Heart left ventricle (tissue), 16 donors: Measurements from ENCODE around the gene DSCAM. TPM values are rescaled to one million over a fixed set of nuclear protein-coding genes. Genes with fewer than 3 reads are reported as not detected.

ENCODE experiments used
- ATAC-seq, 4 donors: fragments of 200-7000 bp; cut with Tn5 transposase; one replicate each; pipeline ENCODE4 v1.9.1; 2020 to 2022; ENCODE audit warnings: moderate library complexity in 4 of 4, mild to moderate bottlenecking in 3 of 4, moderate number of reproducible peaks in 1 of 4
- DNase-seq, 5 donors: peaks; one replicate each; pipeline ENCODE4 v3.0.0-alpha.2; 2020
- H3K27ac ChIP-seq, 12 donors: fragments of 200-600 bp; sonication (generic) in 4 of 12; one replicate each; pipeline versions ENCODE4 v1.5.0 to v1.8.0; 2016 to 2022; ENCODE audit warnings: mild to moderate bottlenecking in 2 of 12
- H3K27me3 ChIP-seq, 9 donors: fragments of 200-600 bp; sonication (generic) in 2 of 9; one replicate each; pipeline versions ENCODE4 v1.5.1 to v1.8.0; 2016 to 2022; ENCODE audit warnings: mild to moderate bottlenecking in 3 of 9
- H3K36me3 ChIP-seq, 9 donors: fragments of 200-600 bp; sonication (generic) in 2 of 9; one replicate each; pipeline versions ENCODE4 v1.5.0 to v1.8.0; 2018 to 2022; ENCODE audit warnings: mild to moderate bottlenecking in 2 of 9
- H3K4me1 ChIP-seq, 12 donors: fragments of 200-600 bp; sonication (generic) in 4 of 12; one replicate each; pipeline versions ENCODE4 v1.5.0 to v1.8.0; 2016 to 2022; ENCODE audit warnings: mild to moderate bottlenecking in 3 of 12
- H3K4me3 ChIP-seq, 12 donors: fragments of 200-600 bp; sonication (generic) in 4 of 12; one replicate each; pipeline versions ENCODE4 v1.5.0 to v1.8.0; 2017 to 2022; ENCODE audit warnings: mild to moderate bottlenecking in 9 of 12, moderate library complexity in 4 of 12
- H3K9me3 ChIP-seq, 12 donors: fragments of 200-600 bp; sonication (generic) in 4 of 12; one replicate each; pipeline versions ENCODE4 v1.5.0 to v1.8.0; 2016 to 2022; ENCODE audit warnings: mild to moderate bottlenecking in 1 of 12
- CTCF ChIP-seq, 12 donors: fragments of 200-600 bp; sonication (generic) in 4 of 12; IDR thresholded peaks; one replicate each; pipeline versions ENCODE4 v1.5.0 to v1.8.0; 2018 to 2022; ENCODE audit warnings: antibody characterized with exemption in 12 of 12, mild to moderate bottlenecking in 5 of 12
- POLR2A ChIP-seq, 2 donors: fragments of 450-650 bp; IDR thresholded peaks; one replicate each; pipeline ENCODE4 v1.6.1; 2017; ENCODE audit warnings: antibody characterized with exemption in 2 of 2, mild to moderate bottlenecking in 2 of 2, moderate library complexity in 2 of 2
- WGBS, 4 donors: extraction: QIAGEN DNeasy Blood & Tissue Kit in 2 of 4; methylation state at CpG; one replicate each; pipeline versions ENCODE4 v1.1.5 to v1.1.7; 2013 to 2018; 5-methylcytosine and 5-hydroxymethylcytosine counted together
- intact Hi-C, 10 donors: fragments of 100-400 bp; cut with DNase I; formaldehyde crosslinking; loops; one replicate each; pipeline versions ENCODE4 v1.11.1 to v1.14.2; 2022
- polyA plus RNA-seq, 2 donors: library from polyadenylated mRNA; stranded (reverse); fragments of 200-250 nt; gene quantifications; one replicate each; pipeline ENCODE4 v1.2.3, GENCODE V29; 2013
- total RNA-seq, 9 donors: library from RNA; depleted of rRNA in 2 of 9; stranded (reverse); fragments of >200 nt in 2 of 9; fragmentation: NEBNext Ultra II Directional in 3 of 9; extraction: Animal tissue kit (Norgen Biotek cat#: 25700) in 3 of 9; gene quantifications; one replicate each; pipeline versions ENCODE4 v1.1.0 to v1.2.4, GENCODE V29; 2016 to 2023
- donor health status: ischemic (EF 13 %, LVEDD 7.1; RV severe dilation, severe dysfunction).
- donor health status: healthy with polysubstance abuse.
- donor health status: DM: no; HTN: yes; CAD: no.
- donor health status: DM: no; HTN: no; CAD: no.
- donor health status: ischemic (EF 25% LVEDD 6.9; RV normal size, moderate dysfunction).
- donor health status: ischemic (EF 25% LVEDD 5.7; RV mildly dilated, moderate dysfunction).
- donor health status: healthy.
- donor health status: DM: yes; HTN: yes; CAD: no.
- donor health status: ischemic (EF 35%, LVEDD 5.7; RV mildly dilated, moderate dysfunction).
- donor health status: nonischemic (EF 11% LVEDD 7.7; RV severe dilation, severe dysfunction).
- donor health status: DM: yes; HTN: yes; CAD: no.
- donor health status: PGD.
- donor health status: ischemic (EF 29% LVEDD 5.4; RV normal size, mild dysfunction).
- donor health status: nonischemic (EF 23%, LVEDD 6.1; RV moderate dilation, normal function).

DSCAM gene
- total and polyA plus RNA-seq, 11 donors, result 0.03 TPM; not detected in 10

- H3K4me1 ChIP-seq, result no peaks in the 10 kb centered on the region
- TF ChIP-seq CTCF (IDR thresholded peaks at IDR 0.05) (no peak), POLR2A (IDR thresholded peaks at IDR 0.05) (no peak)
- no peak overlapping the region for H3K27ac ChIP-seq
- H3K4me3 ChIP-seq, result no peak overlapping the region
- intact Hi-C loops, result no loop called here
- DNase-seq, result no peak
- no peaks in the 10 kb centered on the region for H3K36me3 ChIP-seq
- no peaks in the 10 kb centered on the region for H3K9me3 ChIP-seq
- no peak for ATAC-seq
- H3K27me3 ChIP-seq, result no peaks in the 10 kb centered on the region
These were observed 139.2 kb downstream of the DSCAM start for GRCh38 chr21:40707656-40708244.

- 76 to 80% (median 80%) methylated on average over 4 of the region's 4 CpGs for WGBS, 4 donors
- H3K36me3 ChIP-seq, result no peaks in the 10 kb centered on the region
- no peaks in the 10 kb centered on the region for H3K4me1 ChIP-seq
- ATAC-seq, result no peak
- H3K27ac ChIP-seq, result no peak overlapping the region
- no peaks in the 10 kb centered on the region for H3K9me3 ChIP-seq
- DNase-seq, result no peak
- TF ChIP-seq POLR2A (IDR thresholded peaks at IDR 0.05), result no peak
- no peak for TF ChIP-seq CTCF (IDR thresholded peaks at IDR 0.05)
- H3K4me3 ChIP-seq, result no peak overlapping the region
- H3K27me3 ChIP-seq, result no peaks in the 10 kb centered on the region
- intact Hi-C loops, result no loop called here
These were observed 139.9 kb downstream of the DSCAM start for GRCh38 chr21:40706806-40707655.

- no peak for DNase-seq
- WGBS, 4 donors, result 89 to 100% (median 98%) methylated on average over 1 of the region's 1 CpG
These were observed 140.8 kb downstream of the DSCAM start for GRCh38 chr21:40706176-40706575.

More at GRCh38 chr21:40706176-40706575, 140.8 kb downstream of the DSCAM start:
- Histone ChIP-seq H3K9me3 (no peaks in the 10 kb centered on the region), H3K27ac (no peak overlapping the region), H3K27me3 (no peaks in the 10 kb centered on the region), H3K4me1 (no peaks in the 10 kb centered on the region), H3K36me3 (no peaks in the 10 kb centered on the region), H3K4me3 (no peak overlapping the region)
- intact Hi-C loops, result no loop called here
- ATAC-seq, result no peak
- no peak for TF ChIP-seq POLR2A (IDR thresholded peaks at IDR 0.05)
- no peak for TF ChIP-seq CTCF (IDR thresholded peaks at IDR 0.05)
